Activated CD8-positive, alpha-beta memory T cell treated with anti-CD3 and anti-CD28 coated beads, Interleukin-2, amount 50 U/mL, for 1 hour (primary cell): ENCODE results near the gene SLC6A15.

Source experiments
- DNase-seq: peaks from one replicate; pipeline ENCODE4 v3.0.0-alpha.2; 2020; ENCODE audit errors: extremely low read depth

Gene SLC6A15

DNA sequence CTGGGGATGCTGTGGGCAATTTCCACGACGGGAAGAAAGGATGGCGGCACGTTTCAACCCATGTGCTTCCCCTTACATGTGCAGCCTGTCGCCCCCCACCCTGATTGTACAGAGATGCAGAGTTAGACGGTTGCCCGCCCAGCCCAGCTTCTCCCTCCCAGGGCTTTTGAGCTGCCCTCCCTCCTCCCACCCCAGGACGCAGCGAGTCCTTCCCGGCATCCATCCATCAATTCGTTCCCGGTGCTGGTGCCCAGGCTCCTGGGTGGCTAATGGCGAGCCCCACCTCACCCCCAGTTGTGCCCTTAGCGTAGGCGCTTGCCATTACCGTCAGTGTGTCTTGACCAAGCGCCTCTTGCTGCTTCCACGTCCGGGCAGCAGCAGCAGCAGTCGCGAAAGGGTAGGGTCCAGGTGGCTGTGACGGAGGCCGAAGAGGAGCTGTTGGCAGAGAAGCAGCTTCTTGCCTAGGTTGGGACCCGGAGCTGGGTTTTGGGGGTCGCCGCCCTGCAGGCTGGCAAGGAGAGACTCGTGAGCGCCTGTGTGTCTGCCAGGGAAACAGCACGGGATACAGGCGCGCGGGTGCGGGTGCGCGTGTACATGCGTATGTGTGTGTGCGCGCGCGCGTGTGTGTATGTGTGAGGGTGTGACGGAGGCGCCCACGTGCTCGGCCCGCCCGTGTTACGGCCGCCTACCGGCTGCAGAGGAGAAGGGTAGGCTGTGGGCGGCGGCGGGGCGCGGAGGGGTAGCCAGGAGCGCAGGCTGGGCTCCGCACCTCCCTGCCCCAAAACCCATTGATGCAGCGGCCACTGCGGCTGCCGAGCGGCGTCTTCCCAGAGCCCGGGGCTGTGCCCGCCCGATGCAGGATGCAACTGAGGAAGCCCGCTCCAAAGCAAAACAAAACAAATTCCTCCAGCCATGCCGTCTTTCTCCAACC lies at the start of gene SLC6A15:
Gene SLC6A15 (minus strand): TSS at position 602 of the 931 bp plus-strand sequence. CDS start 20,679 bp downstream, outside the sequence.
- DNase-seq, result no peak

DNA sequence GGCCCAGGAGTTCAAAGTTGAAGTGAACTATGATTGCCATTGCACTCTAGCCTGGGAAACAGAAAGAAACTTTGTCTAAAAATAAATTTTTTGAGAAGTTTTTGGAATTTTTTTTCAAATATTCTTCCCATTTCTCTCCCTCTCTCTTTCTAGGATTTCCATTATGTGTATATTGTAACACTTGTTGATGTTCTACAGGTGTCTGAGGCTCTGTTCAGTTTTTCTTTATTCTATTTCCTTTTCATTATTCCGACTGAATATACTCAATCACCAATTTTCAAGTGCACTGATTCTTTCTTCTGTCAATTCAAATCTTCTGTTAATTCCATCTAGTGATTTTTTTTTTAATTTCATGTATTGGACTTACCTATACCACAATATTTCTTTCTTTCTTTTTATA lies 48.3 kb upstream of the SLC6A15 start:
- no peak for DNase-seq

DNA sequence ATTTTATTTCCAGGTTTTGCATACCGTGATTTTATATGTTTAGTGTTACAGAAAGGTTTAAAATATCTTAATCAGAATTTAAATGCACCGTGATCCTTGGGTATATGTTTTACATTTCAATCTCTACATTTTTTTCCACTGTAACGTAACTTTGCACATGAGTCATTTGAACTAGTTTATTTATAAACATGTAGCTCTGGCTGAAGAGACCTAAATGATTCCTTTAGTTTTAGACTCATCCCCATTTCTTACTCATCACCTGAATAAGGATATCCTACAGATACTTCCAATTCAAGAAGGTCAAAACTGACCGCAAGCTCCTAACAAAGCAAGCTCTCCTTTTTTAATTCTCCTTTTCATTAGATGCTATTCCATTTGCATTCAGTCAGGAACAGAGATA lies 42.7 kb upstream of the SLC6A15 start:
- no peak for DNase-seq

DNA sequence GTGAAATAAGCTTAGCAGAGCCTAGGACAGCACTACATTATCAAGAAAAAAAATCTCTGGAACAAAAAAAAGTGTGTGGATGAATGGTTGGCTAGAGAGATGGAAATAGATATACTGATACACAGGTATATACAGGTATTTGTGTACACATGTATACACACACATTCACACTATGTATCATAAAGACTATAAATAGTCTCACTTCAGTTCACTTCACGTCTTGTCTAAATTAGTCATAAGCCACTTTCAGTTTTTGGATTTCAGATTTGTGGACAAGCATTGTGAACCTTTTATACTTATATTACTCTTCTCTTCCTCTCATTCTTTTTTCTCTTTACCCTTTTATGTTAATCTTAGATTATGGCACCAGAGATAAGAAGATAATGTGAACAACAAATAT lies 41.8 kb upstream of the SLC6A15 start:
- no peak for DNase-seq

DNA sequence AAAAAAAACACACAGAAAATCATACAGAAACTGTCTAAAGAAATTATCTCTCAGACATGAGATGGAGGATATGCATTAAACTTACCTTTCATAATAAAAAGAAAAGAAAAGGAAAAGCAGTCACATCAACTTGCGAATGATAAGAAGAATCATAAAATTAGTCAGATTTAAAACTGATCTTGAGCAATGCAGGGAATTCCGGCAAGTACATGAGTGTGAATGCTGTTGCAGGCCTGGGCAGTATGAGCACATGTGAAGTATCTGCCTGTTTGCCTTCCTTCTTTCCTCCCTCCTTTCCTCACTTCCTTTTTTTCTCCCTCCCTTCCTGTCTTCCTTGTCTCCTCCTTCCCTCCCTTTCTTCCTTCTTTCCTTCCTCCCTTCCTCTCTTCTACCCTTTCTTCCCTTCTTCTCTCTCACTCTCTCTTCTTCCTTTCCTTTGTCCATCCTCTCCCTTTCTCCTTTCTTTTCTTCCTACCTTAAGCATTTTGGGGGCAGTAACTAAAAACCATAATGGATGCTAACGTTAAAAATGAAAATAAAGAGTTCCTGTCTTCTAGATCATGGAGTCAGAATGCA lies 38.5 kb upstream of the SLC6A15 start:
- no peak for DNase-seq

DNA sequence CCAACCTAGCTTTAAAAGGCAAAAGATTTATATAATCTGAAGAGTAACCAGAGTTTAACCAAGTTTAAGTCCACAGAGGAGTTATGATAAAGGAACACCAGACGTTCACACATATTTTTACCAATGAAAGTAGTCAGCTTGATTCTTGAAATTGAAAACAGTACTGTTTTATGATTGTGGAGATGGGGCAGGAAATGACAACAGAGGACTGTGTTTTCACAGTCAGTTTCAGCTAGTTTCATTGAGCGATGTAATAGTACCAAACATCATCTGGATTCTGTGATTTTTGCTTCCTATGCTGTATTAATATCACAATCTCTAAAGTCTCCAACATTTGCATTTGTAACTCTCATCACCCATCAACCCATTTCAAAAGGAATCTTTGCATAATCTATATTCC lies 34.2 kb upstream of the SLC6A15 start:
- DNase-seq, result no peak

DNA sequence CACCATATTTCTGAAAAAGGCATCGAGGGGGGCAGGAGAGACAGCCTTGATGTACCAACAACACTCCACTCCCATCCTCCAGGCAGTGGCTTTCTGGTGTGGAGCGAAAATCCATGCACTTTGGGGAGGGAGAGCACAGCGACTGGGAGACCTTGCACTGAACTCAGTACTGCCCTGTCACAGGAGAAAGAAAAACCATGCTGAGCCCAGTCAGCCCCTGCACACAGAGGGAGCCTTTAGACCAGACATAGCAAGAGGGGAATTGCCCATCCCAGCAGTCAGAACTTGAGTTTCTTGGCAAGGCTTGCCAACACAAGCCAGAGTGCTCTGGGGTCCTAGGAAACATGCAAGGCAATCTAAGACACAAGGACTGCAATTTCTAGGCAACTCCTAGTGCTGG lies 24.8 kb upstream of the SLC6A15 start:
- DNase-seq, result no peak

DNA sequence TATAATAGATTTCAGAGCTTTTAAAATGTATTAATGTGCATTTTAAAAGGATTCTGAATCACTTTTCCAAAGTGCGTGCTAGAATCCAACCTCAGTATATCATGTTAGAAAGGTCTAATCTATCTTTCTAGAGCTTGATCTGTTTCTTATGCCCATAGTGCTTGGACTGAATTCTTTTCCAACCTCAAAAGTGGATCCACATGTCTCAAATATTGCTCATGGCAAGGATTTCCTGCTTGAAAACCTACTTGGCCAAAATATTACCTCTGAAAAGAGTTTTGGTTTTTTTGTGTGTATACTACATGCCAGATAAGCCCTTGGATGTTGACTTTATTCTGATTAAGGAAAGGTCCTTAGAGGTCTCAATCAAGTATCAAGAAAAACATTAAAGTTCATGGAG lies 16.9 kb upstream of the SLC6A15 start:
- no peak for DNase-seq

DNA sequence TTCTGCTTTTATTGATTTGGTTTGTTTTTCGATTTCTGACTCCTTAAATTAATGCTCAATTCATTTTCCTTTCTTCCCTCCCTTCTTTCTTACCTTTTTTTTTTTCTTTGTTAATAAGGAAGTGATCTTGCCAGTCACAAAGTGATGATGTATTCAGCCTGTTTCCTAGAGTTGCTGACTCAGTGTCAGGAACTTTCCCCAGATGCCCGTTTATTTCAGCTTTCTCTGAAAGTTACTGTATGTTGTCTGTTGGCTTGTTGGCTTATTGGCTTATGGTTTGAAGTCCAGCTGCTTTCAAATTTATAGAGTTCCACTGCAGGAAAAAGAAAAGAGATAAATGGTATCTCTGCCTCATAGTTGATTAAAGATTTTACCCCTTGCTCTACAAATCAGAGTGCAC lies 12.4 kb upstream of the SLC6A15 start:
- no peak for DNase-seq

DNA sequence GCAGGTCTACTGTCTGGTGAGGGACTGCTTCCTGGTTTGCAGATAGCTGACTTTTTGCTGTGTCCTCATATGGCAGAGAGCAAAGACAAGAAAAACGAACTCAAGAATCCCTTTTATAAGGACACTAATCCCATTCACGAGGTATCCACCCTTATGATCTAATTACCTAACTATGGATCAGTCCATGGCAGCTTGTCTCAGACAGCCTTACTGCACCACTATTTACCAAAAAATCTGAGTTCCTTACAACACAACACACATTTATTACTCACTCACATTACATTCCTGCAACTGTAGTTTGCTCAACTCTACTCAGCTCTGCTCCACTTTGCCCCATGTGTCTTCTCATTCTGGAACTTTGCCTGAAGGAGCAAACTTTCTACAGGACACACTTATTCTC lies 10.1 kb upstream of the SLC6A15 start:
- no peak for DNase-seq

DNA sequence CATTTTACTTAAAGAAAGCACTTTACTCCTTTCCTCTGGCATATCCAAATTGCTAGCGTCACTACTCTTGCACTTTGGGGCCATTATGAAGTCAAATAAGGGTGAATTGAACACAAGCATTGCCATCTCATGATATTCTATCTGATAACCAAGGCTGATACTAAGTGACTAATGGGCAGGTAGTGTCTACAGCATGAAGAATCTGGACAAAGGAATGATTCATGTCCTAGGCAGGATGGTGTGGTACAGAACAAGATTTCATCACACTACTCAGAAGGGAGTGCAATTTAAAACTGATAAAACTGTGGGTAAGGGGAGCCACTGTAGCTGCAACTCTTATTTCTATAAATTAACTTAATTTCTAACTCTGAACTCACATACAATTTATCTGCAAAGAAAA lies 7.7 kb upstream of the SLC6A15 start:
- no peak for DNase-seq

DNA sequence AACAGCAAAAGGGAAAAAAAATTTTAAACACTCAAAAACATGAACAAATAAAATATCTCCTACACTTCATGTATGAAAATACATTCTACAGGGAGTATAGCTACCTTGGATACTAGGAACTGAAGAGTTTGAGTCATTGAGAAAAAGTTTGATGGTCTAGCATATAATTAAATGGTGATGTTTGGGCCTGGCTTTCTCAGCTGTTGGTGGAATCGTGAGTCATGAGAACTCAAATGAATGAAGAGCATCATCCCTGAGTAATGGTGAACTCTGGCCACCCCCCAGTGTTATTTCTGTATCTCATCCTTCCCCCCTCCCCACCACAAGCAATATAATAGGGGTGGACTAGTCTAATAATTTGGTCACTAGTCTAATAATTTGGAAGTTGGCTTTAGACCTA lies 6.7 kb upstream of the SLC6A15 start:
- no peak for DNase-seq

DNA sequence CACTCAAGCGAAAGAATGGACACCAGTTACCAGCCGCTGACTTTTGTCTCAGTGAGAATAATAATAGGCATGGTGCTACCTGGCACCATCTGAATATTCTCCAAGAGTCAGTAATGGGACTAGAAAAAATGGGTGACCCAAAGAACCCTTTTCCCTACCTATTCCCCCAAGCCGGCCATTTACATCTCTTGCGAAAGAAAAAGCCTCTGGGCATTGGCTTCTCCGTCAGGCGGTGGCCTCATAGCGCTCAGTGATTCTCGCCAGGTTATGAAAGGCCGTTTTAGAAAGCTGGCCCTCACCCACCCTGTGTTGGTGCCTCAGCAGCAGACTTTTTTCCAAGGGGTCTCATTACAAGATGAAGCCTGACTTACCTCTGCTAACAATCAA lies 523 bp upstream of the SLC6A15 start:
- no peak for DNase-seq

DNA sequence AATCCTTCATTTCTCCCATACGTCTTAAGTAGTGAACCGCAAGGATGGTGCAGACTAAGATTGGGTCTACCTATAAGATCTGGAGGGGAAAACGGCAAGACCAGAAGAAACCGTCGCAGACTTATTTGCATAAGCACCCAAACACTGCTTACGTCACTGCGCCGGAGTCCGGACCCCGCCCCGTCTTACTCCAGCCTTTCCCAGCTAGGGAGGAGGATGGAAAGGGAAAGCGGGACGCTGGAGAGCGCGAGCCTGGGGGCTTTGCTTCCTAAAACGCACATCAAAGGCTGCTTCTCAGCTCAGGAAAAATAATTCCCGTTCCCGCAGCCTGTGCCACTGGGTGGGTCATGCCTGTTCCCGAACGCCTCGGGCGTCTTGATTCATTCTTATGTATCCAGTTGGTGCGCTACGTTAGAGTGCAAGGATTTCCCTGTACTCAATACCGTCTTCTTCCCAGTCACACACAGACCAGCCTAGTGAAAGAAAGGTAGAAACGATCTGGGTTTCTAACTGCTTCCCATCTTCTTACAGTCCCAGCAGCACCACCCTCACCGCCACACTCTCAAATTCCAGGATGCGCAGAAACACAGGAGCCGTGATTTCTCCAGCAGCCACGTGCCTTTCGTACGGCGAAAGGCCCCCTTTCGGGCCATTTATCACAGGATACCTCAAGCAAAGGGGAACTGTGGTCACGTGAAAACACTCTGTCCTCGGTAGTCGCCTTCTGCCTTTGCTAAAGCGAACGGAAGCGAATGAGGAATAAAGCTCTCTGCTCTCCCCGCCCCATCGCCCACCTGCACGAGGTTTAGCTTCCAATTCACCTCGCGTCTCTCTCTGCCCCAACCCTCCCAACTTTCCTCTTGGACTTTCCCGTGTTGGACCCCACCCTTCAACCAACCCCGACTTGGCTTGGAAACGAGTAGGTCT lies 1.1 kb downstream of the SLC6A15 start:
- DNase-seq, result no peak

DNA sequence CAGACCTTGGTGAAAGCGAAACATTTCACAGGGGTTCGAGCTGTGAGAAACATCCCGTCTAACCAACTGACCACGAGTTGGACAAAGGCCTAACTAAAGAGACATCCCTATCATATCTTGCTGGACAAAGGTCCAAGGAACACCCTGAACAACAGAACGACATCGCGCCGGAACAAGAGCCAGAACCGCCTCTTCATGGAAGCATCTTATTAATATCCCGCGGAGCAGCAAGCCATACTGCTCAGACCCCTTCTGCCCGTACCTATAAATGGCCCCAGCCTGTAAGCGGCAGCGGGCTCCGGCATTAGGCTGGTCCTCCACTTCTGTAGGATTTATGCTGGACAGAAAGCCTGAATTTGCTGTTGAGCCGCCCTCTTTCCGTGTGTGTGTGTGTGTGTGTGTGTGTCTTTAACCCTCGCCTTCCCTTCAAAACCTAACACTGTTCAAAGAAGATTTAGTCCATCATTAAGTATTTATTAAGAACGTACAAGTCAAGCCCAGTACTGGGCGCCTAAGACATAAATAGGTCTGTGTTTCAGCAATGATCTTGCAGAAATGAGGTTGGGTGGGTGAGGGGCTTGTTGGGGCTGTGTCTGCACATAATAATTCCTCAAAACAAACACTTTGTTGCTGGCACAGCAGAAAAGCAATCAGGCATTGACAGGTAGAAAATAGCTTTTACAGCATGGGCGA lies 1.9 kb downstream of the SLC6A15 start:
- no peak for DNase-seq

DNA sequence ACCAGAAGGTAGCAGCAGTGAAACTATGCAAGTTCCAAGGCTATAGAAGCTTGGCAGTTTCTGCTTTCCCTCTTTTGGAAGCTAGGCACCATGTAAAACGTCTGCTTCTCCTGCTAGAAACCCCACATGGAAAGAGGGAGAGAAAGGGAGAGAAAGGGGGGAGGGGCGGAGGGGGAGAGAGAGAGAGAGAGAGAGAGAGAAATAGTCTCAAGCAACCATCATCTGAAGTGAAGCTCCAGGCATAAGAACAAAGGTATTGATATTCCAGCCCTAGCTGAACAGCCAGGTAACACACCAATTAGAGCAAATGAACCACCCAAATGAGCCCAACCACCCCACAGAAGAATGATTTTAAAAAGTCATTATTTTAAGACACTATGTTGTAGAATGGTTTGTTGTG lies 8.5 kb downstream of the SLC6A15 start:
- no peak for DNase-seq

DNA sequence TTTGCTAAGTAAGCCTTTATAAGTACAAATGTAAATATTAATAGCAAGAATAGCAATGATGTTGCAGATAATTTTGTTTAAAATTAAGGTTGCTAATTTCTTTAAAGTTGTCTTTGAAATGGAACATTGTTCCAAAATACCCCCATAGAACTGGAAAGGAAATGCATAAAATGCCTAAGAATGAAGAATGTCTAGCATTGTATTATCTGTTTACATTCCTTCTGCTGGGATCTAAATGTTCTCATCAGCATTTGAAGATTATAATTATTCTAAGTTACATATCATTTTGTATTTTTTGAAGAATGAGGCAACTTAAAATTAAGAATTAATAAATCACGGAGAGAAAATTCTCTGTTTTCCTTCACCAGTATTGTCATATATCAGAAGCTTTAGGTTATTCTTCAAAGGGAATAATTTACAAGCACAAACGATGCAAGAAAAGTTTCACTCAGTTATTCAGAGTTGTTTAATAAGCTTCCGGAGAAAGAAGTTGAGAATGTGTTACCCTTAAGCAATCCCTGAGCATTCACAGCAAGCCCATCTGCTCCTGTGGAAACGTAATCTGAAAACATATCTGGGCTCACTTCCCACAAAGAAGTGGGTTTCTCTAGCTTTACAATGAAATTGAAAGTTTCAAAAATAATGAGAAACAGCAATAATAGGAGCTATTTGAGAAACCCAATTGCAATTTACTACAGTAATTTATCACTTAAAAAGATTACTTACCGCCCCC lies 21.3 kb downstream of the SLC6A15 start:
- DNase-seq, result no peak

DNA sequence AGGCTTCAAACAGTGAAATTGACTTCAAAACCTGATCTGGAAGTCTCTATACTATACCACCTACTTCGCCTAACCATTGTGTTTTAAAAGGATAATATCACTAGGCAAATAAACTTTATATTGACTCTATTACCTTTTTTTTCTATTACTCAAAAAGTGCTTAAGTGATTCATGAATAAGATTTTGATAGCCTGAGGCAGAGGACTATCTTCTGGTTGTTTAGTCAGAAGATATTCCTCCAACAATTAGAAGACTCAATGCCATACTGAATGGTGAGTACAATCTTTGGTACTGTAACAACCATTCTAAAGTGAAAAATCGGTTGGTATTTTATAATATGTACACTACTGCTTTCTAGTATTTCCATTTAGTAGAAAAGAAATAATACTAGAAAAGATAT lies 22.8 kb downstream of the SLC6A15 start:
- DNase-seq, result no peak

DNA sequence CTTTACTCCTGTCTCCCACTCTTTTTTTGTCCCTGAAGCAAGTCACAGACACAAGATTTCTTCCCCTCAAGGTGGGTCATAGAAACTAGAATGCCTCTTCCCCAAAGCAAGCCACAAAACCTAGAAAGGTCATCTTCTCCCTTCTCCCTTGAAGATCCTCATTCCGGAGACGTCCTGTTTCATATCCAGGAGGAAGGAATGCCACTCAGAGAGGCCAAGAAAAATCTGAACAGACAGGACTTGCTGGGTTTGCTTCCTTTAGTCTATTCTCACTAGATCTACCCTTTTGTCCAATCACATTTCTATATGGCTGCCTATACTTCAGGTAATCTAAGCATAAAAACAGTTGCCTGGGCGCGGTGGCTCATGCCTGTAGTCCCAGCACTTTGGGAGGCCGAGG lies 23.7 kb downstream of the SLC6A15 start:
- DNase-seq, result no peak

DNA sequence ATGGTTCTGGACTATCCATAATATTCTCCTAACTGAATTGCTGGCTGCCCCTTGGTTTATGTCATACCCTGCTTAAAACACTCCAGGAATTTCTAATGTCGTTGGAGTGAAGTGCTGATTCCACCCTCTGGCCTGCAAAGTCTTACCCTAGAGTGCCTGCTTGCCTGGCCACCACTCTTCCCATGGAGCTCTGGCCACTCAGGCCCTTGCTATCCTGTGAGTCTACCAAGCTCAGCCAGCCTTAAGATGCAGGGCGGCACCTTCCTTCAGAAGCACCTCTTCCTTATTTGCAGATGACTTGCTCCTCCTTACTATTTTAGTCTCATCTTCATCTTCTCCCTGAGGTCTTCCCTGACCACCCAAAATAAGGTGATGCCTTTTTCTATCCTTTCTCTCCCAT lies 35.3 kb downstream of the SLC6A15 start:
- DNase-seq, result no peak

DNA sequence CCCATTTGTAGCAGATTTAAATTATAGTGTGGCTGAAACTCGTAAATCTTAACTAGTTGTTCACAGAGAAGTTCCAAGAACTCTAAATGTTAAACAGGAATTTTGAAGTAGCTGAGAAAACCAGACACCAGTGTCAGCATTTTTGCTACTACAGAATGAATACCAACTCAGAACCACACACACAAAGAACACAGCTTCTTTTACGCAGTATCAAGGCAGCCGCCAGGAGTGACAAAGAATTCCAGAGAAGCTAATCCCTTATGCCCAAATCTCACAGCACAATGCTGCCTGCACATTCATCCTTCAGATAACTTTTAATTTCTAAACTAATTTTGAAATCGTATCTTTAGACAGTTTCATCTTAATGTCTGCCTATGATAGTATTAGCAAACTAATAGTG lies 37.4 kb downstream of the SLC6A15 start:
- DNase-seq, result no peak
